ENCODE results near the gene FAM43A.

Gene FAM43A

DNA sequence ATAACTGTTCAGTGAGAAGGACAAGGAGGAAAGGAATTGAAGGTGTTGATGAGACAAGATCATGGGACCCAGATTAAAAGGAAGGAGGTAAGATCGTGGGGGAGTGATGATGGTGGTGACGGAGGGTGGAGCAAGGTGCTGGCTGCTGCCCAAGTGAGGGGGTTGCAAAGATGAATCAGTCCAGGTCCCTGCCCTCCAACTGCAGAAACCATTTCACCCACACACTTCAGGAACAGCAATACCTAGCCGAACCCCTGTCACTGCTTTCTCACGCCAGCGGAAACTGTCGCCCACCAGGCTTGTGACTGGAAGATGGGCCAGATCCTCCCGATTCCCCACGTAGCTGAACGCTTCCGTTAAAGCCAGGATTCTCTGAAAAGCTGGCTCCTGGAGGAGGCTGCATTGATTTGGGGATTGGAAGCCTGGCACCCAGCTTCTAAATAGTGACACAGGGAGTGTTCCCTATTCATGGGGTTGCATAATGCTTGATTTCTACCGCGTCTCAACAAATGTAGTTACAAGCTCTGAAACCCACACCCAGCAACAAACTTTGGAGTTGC lies 10.5 kb upstream of the FAM43A start:
- Histone ChIP-seq H4K8ac (ENCODE audit: low read depth, low read length) (no peak overlapping the region), H3K14ac (ENCODE audit: low read length) (no peak overlapping the region), H2BK12ac (ENCODE audit: low read length) (no peak overlapping the region), H2AFZ (ENCODE audit: low read length) (peak overlapping the region; percentile 54), H3K23ac (ENCODE audit: low read depth, low read length, poor library complexity) (no peak overlapping the region), H2BK120ac (ENCODE audit: low read depth, low read length) (no peak overlapping the region), H2AK5ac (ENCODE audit: low read depth, low read length) (no peak overlapping the region), H4K91ac (ENCODE audit: low read depth, low read length, poor library complexity) (peak overlapping the region; percentile 32), H3K4me1 (ENCODE audit: control insufficient read depth in 2 of 2, insufficient read depth in 1 of 2, low read depth in 1 of 2, low read length in 2 of 2) (peaks cover 4 to 6% of the 10 kb centered on the region in 2 donors), H3K4ac (ENCODE audit: low read length) (no peak overlapping the region), H2BK15ac (ENCODE audit: low read length) (no peak overlapping the region), H3K36me3 (replicated peaks in 1 of 2; ENCODE audit: control insufficient read depth in 2 of 2, insufficient read depth in 2 of 2, low read length in 2 of 2) (no peaks in the 10 kb centered on the region), H3K4me2 (ENCODE audit: insufficient read depth, low read length, poor library complexity, severe bottlenecking) (no peak overlapping the region), H3K27me3 (ENCODE audit: control insufficient read depth in 3 of 3, insufficient read depth in 3 of 3, low read depth in 1 of 3, low read length in 3 of 3) (peaks cover 0 to 10% (median 0%) of the 10 kb centered on the region in 3 experiments), H3K4me3 (ENCODE audit: low read length in 2 of 2) (no peak overlapping the region), H3K79me1 (ENCODE audit: low read depth, low read length) (peaks cover 4% of the 10 kb centered on the region), H2BK5ac (ENCODE audit: low read length) (no peak overlapping the region), H3K9ac (ENCODE audit: low read depth, low read length, poor library complexity) (no peak overlapping the region), H3K18ac (ENCODE audit: low read length) (no peak overlapping the region), H3K9me3 (replicated peaks in 1 of 2; ENCODE audit: control insufficient read depth in 2 of 2, insufficient read depth in 1 of 2, low read depth in 1 of 2, low read length in 2 of 2) (no peaks in the 10 kb centered on the region), H3K27ac (replicated peaks; ENCODE audit: low read length) (no peak overlapping the region)
- no CpG with 5 or more reads among the region's 12 CpGs for WGBS, 2 donors (ENCODE audit: extremely low coverage in 2 of 2, insufficient read length in 2 of 2, insufficient replicate concordance in 1 of 2)
- DNase-seq (ENCODE audit: low spot score), result no peak

DNA sequence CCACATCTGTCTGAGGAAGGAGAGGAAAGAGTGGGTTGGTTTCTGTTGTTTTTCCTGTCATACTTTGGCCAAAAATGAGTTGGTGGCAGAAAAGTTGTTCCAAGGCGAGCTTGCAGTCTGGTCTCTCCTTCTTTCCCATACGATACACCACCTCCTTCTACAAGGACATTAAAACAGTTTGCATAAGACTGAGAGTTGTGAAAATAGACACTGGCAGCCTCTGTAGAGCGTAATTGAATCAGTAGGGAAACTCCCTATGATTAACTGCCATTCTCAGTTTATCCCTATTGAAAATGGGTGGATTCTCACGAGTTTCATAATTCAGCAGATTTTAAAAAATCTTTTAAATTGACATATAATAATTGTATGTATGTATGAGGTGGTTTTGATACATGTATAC lies 10.0 kb upstream of the FAM43A start:
- Histone ChIP-seq H4K8ac (ENCODE audit: low read depth, low read length) (no peak overlapping the region), H2BK5ac (ENCODE audit: low read length) (no peak overlapping the region), H2BK12ac (ENCODE audit: low read length) (no peak overlapping the region), H3K4ac (ENCODE audit: low read length) (no peak overlapping the region), H3K4me3 (ENCODE audit: low read length in 2 of 2) (no peak overlapping the region), H3K18ac (ENCODE audit: low read length) (no peak overlapping the region), H3K27me3 (ENCODE audit: control insufficient read depth in 3 of 3, insufficient read depth in 3 of 3, low read depth in 1 of 3, low read length in 3 of 3) (peaks cover 0 to 10% (median 0%) of the 10 kb centered on the region in 3 experiments), H3K27ac (replicated peaks; ENCODE audit: low read length) (no peak overlapping the region), H2BK120ac (ENCODE audit: low read depth, low read length) (no peak overlapping the region), H3K9me3 (replicated peaks in 1 of 2; ENCODE audit: control insufficient read depth in 2 of 2, insufficient read depth in 1 of 2, low read depth in 1 of 2, low read length in 2 of 2) (no peaks in the 10 kb centered on the region), H3K23ac (ENCODE audit: low read depth, low read length, poor library complexity) (no peak overlapping the region), H3K79me1 (ENCODE audit: low read depth, low read length) (peaks cover 4% of the 10 kb centered on the region), H4K91ac (ENCODE audit: low read depth, low read length, poor library complexity) (no peak overlapping the region), H2BK15ac (ENCODE audit: low read length) (no peak overlapping the region), H2AK5ac (ENCODE audit: low read depth, low read length) (no peak overlapping the region), H3K4me2 (ENCODE audit: insufficient read depth, low read length, poor library complexity, severe bottlenecking) (no peak overlapping the region), H3K4me1 (ENCODE audit: control insufficient read depth in 2 of 2, insufficient read depth in 1 of 2, low read depth in 1 of 2, low read length in 2 of 2) (peaks cover 3 to 6% of the 10 kb centered on the region in 2 donors), H2AFZ (ENCODE audit: low read length) (peak overlapping the region; percentile 54), H3K9ac (ENCODE audit: low read depth, low read length, poor library complexity) (no peak overlapping the region), H3K36me3 (replicated peaks in 1 of 2; ENCODE audit: control insufficient read depth in 2 of 2, insufficient read depth in 2 of 2, low read length in 2 of 2) (no peaks in the 10 kb centered on the region), H3K14ac (ENCODE audit: low read length) (no peak overlapping the region)
- no peak for DNase-seq (ENCODE audit: low spot score)
- no CpG with 5 or more reads among the region's 4 CpGs for WGBS, 2 donors (ENCODE audit: extremely low coverage in 2 of 2, insufficient read length in 2 of 2, insufficient replicate concordance in 1 of 2)

DNA sequence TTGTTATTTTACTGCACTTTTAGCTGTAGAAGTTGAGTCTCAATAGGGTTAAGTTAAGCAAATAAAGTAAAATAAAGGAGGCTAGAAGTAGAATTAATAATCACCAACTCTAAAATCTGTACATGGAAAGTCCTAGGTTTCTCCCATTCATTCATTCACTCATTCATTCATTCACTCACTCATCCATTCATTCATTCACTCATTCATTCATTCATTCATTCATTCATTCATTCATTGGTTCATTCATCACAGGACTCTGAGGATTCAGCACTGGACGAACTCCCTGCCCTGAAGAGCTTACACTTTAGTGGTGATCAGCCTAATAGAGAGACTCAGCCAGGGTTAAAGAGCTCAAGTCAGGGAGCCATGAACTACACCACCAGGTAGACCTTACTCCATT lies 9.2 kb upstream of the FAM43A start:
- Histone ChIP-seq H3K27ac (replicated peaks; ENCODE audit: low read length) (no peak overlapping the region), H2BK15ac (ENCODE audit: low read length) (no peak overlapping the region), H3K4me2 (ENCODE audit: insufficient read depth, low read length, poor library complexity, severe bottlenecking) (no peak overlapping the region), H3K36me3 (replicated peaks in 1 of 2; ENCODE audit: control insufficient read depth in 2 of 2, insufficient read depth in 2 of 2, low read length in 2 of 2) (no peaks in the 10 kb centered on the region), H3K23ac (ENCODE audit: low read depth, low read length, poor library complexity) (no peak overlapping the region), H3K79me1 (ENCODE audit: low read depth, low read length) (peaks cover 2% of the 10 kb centered on the region), H2BK12ac (ENCODE audit: low read length) (no peak overlapping the region), H3K14ac (ENCODE audit: low read length) (no peak overlapping the region), H2BK5ac (ENCODE audit: low read length) (no peak overlapping the region), H3K27me3 (ENCODE audit: control insufficient read depth in 3 of 3, insufficient read depth in 3 of 3, low read depth in 1 of 3, low read length in 3 of 3) (peaks cover 0 to 14% (median 0%) of the 10 kb centered on the region in 3 experiments), H4K8ac (ENCODE audit: low read depth, low read length) (no peak overlapping the region), H4K91ac (ENCODE audit: low read depth, low read length, poor library complexity) (no peak overlapping the region), H3K18ac (ENCODE audit: low read length) (no peak overlapping the region), H3K4me1 (ENCODE audit: control insufficient read depth in 2 of 2, insufficient read depth in 1 of 2, low read depth in 1 of 2, low read length in 2 of 2) (no peaks in the 10 kb centered on the region), H3K9me3 (replicated peaks in 1 of 2; ENCODE audit: control insufficient read depth in 2 of 2, insufficient read depth in 1 of 2, low read depth in 1 of 2, low read length in 2 of 2) (no peaks in the 10 kb centered on the region), H2AFZ (ENCODE audit: low read length) (no peak overlapping the region), H3K4ac (ENCODE audit: low read length) (no peak overlapping the region), H3K4me3 (ENCODE audit: low read length in 2 of 2) (no peak overlapping the region), H2AK5ac (ENCODE audit: low read depth, low read length) (no peak overlapping the region), H3K9ac (ENCODE audit: low read depth, low read length, poor library complexity) (no peak overlapping the region), H2BK120ac (ENCODE audit: low read depth, low read length) (no peak overlapping the region)
- WGBS, 2 donors (ENCODE audit: extremely low coverage in 2 of 2, insufficient read length in 2 of 2, insufficient replicate concordance in 1 of 2), result no CpG with 5 or more reads among the region's 1 CpG
- no peak for DNase-seq (ENCODE audit: low spot score)

DNA sequence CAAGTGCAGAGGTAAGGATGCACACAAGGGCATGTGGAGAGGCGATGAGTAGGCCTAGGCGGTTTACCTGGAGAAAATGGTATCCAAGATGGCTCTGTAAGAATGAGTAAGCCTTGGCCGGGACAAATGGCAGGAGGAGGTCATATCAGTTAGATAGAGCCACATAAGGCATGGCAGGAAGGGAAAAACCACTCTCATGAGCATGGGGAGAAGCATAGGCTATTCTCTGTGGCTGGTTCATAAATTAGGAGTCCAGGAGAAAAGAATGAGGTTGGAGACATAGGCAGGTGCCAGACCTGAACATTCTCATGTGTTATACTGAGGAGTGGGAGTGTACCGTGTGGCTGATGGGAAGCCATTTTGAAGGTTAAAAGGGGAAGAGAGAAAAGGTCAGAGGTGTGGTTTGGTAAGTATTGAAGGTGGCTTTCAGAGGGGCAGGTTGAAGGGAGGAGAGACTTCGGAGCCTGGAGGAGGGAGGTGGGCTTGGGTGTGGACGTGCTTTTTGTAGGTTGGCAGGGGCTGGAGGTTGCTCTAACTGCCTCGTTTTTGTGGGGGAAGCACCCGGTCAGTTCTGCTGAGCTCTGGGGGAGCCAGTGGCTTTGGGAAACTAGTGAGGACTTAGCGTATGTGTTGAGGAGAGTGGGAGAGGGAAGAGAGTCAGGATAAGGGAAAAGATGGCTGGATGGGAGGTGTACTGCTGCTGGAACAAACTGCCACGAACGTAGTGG lies 4.6 kb upstream of the FAM43A start:
- Histone ChIP-seq H2BK5ac (ENCODE audit: low read length) (no peak overlapping the region), H3K18ac (ENCODE audit: low read length) (no peak overlapping the region), H2BK120ac (ENCODE audit: low read depth, low read length) (no peak overlapping the region), H3K23ac (ENCODE audit: low read depth, low read length, poor library complexity) (no peak overlapping the region), H3K79me1 (ENCODE audit: low read depth, low read length) (no peaks in the 10 kb centered on the region), H3K4me1 (ENCODE audit: control insufficient read depth in 2 of 2, insufficient read depth in 1 of 2, low read depth in 1 of 2, low read length in 2 of 2) (no peaks in the 10 kb centered on the region), H3K4me2 (ENCODE audit: insufficient read depth, low read length, poor library complexity, severe bottlenecking) (no peak overlapping the region), H3K9ac (ENCODE audit: low read depth, low read length, poor library complexity) (no peak overlapping the region), H2BK12ac (ENCODE audit: low read length) (no peak overlapping the region), H4K8ac (ENCODE audit: low read depth, low read length) (no peak overlapping the region), H3K9me3 (replicated peaks in 1 of 2; ENCODE audit: control insufficient read depth in 2 of 2, insufficient read depth in 1 of 2, low read depth in 1 of 2, low read length in 2 of 2) (no peaks in the 10 kb centered on the region), H3K27ac (replicated peaks; ENCODE audit: low read length) (no peak overlapping the region), H4K91ac (ENCODE audit: low read depth, low read length, poor library complexity) (no peak overlapping the region), H3K4me3 (ENCODE audit: low read length in 2 of 2) (no peak overlapping the region), H2AK5ac (ENCODE audit: low read depth, low read length) (no peak overlapping the region), H3K4ac (ENCODE audit: low read length) (no peak overlapping the region), H3K36me3 (replicated peaks in 1 of 2; ENCODE audit: control insufficient read depth in 2 of 2, insufficient read depth in 2 of 2, low read length in 2 of 2) (no peaks in the 10 kb centered on the region), H2AFZ (ENCODE audit: low read length) (no peak overlapping the region), H3K27me3 (ENCODE audit: control insufficient read depth in 3 of 3, insufficient read depth in 3 of 3, low read depth in 1 of 3, low read length in 3 of 3) (peaks cover 2 to 16% (median 10%) of the 10 kb centered on the region in 3 experiments), H3K14ac (ENCODE audit: low read length) (no peak overlapping the region), H2BK15ac (ENCODE audit: low read length) (no peak overlapping the region)
- WGBS, 2 donors (ENCODE audit: extremely low coverage in 2 of 2, insufficient read length in 2 of 2, insufficient replicate concordance in 1 of 2), result no CpG with 5 or more reads among the region's 11 CpGs
- DNase-seq (ENCODE audit: low spot score), result no peak
